Esophagus squamous epithelium (tissue), 4 donors: Measurements from ENCODE around the gene ASAP2.

Source experiments
- CTCF ChIP-seq, 6 experiments: fragments of 450-650 bp in 4 of 6; fragments of 200-600 bp in 2 of 6; sonication (generic) in 2 of 6; IDR thresholded peaks; one replicate each; pipeline ENCODE4 v1.5.1; 2016 to 2019; ENCODE audit warnings: antibody characterized with exemption in 6 of 6, mild to moderate bottlenecking in 4 of 6, moderate library complexity in 4 of 6
- POLR2A ChIP-seq, 4 donors: fragments of 450-650 bp; IDR thresholded peaks; one replicate each; pipeline ENCODE4 v1.6.1; 2017; ENCODE audit warnings: antibody characterized with exemption in 4 of 4, mild to moderate bottlenecking in 4 of 4, moderate library complexity in 3 of 4

DNA sequence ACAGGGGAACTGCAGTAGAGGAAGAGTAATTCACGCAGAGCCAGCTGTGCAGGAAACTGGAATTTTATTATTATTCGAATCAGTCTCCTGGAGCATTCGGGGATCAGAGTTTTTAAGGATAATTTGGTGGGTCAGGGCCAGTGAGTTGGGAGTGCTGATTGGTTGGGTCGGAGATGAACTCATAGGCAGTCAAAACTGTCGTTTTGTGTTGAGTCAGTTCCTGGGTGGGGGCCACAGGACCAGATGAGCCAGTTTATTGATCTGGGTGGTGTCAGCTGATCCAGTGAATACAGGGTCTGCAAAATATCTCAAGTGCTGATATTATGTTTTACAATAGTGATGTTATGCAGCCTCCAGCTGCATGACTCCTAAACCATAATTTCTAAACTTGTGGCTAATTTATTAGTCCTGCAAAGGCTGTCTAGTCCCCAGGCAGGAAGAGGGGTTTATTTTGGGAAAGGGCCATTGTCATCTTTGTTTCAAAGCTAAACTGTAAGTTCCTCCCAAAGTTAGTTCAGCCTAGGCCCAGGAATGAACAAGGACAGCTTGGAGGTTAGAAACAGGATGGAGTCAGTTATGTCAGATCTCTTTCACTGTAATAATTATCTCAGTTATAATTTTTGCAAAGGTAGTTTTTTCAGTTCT lies 67.0 kb downstream of the ASAP2 start:
- TF ChIP-seq CTCF (IDR thresholded peaks at IDR 0.05): no peak
- no peak for TF ChIP-seq POLR2A (IDR thresholded peaks at IDR 0.05)
